HTERT RPE-1 (cell line): ENCODE measurements around the gene MEF2D.

Experiments used
- in situ Hi-C: fragments of 300-500 bp; cut with MboI; formaldehyde crosslinking; loops from 4 replicates; pipeline ENCODE4 v1.14.3; 2020; ENCODE audit warnings: low sequenced_read_pairs

The MEF2D gene

DNA sequence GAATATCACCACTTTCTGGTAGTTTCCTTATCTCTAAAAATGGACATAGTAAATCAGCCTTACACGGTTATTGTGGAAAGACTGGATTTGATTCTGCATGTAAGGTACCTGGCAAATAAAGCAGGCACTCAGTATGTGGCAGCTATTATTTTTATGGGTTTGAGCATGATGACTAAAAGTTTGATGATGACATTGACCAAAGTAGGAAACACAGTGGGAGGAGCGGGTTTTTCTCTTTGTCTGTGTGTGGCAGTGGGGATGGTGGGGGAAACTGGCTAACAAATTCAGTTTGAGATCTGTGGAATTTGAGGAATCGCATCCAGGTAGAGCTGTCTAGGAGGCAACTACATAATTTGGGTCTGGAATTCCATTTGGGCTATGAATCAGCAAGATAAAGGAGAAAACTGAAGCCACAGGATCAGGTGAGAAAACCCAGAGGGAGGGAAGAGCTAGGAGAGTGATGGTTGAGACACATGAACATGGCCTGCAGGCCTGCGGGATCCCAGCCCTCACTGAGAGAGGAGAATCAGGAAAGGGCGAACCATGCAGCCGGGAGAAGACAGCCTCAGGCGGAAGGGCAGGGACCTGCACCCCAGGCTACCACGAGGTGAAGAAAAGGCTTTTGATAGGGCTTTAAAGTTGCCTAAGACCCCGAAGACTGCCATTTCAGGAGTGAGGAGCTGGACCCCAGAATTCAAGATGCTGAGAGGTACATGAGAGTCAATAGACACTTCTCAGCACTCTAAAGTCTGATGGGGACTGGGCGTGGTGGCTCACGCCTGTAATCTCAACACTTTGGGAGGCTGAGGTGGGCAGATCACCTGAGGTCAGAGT is 52.2 kb downstream of the MEF2D start:
- in situ Hi-C loops: no loop called here

DNA sequence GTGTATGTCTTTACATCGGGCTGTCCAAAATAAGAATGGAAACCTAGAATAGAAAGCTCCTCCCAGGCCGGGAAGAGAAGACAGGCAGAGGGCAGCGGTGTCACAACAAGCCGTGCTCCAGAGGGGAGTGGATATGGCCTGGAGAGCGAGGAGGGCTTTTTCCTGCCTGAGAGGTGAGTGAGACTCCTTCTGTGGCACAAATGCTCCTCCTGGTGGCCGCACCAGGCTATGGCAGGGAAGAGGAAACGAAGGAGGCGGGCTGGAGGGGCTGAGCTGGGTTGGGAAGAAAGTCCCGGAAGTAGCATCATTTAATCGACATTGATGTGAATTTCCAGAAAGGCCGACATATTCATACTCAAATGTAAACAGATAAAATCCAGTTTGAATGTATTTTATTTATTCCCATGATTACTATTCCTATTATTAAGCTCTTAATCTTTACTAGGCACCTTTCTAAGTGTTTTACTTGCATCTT is 54.7 kb downstream of the MEF2D start:
- in situ Hi-C loops: no loop called here

DNA sequence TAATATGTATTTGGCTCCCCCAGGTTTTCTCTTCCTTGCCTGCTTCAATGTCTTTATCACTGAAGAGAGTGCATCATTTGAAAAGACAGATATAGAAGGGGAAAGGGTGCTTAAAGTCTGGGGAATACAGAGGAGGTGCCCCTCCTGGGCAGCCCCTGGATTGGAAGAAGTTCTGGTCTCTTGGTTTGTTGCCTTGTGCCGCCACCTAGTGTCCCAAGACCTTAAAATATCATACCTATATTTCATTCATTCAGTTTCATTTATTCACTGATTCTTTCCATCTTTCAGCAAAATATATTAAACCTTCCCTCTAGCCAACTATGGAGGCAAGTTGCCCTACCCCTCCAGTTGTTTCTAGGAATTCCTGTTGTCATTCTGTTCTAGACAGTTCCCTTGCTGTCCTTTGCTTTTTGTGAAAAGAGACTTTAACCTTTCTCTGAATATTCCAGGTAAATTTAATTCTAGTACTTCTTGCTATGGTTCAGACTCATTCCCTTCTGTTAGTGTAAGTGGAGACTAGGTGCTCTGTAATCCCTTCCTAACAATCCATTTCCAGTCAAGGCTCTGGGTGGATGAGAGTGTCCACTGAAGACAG is 56.1 kb downstream of the MEF2D start:
- in situ Hi-C loops: no loop called here

DNA sequence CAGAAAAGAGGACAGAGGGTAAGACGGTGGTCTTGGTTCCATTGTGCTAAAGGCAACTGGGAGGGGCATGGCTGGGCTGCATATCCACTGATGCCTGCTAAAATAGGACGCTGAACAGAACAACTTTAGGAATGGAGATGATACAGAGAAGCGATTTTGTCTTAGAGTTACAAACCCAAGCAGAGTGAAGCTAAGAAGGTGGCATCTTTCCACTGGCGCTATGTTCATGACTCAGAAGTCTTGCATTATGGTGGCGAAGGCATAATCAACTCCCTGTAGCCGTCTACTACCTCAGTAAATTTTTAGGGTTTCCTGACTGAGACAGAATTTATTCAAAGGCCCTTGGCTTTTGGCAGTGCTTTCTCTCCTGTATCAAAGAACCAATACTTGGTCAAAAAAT is 57.3 kb downstream of the MEF2D start:
- in situ Hi-C loops: no loop called here

DNA sequence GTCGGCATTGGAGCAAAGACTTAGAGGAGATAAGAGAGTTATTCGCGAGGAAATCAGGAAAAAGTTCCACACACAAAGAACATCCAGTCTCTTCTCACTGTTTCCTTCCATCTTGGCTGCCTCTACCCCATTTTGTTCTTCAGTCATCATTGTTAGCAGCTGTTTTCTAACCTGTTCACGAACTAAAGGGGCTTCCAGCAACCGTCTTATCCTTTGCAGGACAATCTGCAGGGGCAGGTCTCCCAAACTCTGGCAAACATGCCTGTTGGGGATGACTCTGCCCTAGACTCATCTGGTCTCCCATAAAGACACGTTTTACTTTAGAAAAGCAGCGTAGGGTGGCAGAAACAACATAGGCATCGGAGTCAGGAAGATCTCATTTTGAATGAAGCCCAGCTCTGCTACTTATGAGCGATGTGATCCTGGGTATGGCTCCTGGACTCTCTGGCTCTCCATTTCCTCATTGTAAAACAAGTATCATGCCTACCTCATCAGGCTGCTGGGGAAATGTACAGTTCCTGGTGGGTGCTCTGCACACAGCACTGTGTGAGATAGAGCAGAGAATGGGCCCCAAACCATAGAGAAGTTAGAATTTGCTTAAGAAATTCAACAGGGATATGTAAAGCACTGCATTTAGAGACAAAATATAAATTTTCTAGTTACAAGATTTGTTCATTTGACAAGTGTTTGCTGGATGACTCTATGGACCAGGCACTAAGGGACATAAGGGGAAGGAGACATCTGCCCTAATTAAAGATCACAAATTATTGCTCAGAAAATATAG is 59.7 kb downstream of the MEF2D start:
- in situ Hi-C loops: no loop called here

DNA sequence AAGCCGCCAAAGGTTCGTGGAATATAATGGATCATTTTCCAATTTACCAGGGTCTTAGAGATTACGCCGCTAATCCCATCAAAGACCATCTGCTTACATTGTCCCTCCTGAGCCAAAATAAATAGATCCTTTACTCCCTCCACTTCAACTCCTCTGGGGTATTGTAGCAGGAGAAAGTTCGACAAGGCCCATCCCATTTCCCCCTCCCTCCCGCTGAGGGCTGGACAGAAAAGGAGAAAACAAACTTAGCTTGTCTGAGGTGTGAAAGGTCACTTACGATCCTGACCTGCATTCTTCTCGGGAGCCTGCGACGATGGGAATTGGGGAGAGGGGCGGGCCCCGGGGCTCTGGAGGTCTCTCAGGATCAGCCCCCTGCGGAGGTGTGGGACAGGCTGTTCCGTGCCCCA is 60.8 kb downstream of the MEF2D start:
- in situ Hi-C loops: no loop called here

DNA sequence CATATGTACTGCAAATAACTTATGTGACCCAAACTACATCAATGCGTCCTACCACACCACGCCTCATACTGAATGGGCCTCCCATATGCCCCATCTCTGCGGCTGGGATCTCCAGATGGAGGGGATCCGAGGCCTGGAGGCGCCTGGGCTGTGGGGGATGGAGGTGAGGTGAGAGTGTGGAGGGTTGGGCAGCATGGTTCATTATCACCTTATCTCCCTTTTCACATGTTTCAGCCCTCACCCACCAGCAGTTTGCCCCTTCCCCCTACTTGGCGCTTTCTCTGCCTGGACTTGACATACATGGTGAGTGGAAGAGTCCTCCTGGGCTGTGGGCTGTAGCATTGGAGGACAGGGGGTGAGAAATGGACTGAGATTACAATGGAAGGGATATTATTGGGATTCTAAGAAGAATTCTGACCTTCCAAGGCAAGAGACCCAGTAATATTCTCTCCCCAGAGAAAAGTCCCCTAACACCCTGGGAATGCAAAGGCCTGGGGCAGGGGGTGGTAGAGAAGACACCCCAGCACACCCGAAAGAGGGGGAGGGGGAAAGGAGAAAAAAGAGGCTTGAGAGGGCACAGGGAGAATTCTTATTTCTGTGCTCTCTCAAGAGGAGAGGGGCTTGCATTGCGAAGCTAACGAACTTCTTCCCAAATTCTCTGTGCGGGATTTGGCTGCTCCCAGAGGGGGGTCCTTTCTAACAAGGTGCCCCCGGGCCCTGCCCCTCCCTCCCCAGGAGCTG is 61.4 kb downstream of the MEF2D start:
- in situ Hi-C loops: no loop called here

DNA sequence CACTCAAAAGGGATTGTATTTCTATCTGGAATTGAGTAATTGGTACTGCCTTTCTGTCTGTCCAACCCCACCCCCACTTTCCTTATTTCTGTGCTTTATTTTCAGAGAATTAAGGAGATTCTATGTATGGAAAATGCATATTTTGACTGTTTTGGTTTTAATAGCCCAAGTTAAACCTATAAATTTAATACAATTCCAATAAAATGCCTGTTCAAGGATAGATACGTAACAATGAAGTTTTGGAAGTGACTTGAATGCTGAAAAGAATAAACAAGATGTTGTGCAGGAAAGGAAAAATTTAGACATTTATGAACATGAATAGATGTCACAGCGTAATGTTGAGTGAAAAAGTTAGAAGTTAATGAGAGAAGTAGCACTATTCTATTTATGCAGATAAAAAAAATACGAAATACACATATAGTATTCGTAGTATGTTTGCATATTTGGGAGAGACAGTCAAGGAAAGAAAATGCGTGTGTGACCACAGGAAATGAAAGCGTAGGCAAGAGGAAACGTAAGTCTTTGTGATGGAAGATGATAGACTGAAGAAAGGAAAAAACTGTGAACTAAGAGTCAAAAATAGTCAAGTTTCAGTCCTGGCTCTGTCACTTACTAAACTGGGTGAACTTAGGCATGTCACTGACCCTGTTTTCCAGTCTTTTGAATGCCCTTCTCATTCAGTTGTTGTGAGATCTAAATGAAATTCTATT is 62.1 kb downstream of the MEF2D start:
- in situ Hi-C loops: no loop called here

DNA sequence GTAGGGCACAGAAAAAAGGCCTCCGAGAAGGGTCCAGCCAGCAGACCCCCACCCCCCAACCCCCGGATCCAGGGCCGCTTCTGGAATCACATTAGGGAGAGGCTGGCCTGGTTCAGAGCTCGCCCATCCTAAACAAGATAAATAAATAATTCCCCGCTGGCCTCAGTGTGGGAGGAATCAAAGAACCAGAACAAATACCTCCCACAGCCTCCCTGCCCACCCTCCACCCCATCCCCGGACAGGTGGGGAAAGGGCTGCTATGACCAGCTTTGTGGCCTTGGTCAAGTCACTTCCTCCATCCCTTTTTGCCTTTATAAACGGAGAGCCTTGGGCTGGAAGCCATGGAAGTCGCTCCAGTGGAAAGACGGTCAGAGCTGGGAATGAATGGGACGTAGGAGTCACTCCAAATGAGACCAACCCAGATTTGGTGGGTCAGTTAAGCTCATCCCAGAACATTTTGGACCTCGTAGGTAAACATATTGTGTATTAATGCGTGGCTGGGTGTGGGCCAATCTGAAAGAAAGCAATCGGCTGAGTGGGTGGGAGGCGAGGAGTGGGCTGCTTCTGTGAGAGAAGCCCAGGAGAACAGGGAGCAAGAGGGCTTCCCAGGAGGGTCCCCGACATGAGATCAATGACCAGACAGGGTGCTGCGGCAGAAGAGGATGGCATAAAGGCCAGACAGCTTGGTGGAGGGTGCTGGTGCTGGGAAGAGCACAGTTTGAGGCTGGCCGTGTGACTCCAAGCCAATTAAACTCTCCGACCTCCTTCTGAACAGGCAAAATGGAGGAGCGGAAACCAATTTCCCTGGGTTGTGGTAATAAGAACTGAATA is 63.3 kb downstream of the MEF2D start:
- in situ Hi-C loops: no loop called here

DNA sequence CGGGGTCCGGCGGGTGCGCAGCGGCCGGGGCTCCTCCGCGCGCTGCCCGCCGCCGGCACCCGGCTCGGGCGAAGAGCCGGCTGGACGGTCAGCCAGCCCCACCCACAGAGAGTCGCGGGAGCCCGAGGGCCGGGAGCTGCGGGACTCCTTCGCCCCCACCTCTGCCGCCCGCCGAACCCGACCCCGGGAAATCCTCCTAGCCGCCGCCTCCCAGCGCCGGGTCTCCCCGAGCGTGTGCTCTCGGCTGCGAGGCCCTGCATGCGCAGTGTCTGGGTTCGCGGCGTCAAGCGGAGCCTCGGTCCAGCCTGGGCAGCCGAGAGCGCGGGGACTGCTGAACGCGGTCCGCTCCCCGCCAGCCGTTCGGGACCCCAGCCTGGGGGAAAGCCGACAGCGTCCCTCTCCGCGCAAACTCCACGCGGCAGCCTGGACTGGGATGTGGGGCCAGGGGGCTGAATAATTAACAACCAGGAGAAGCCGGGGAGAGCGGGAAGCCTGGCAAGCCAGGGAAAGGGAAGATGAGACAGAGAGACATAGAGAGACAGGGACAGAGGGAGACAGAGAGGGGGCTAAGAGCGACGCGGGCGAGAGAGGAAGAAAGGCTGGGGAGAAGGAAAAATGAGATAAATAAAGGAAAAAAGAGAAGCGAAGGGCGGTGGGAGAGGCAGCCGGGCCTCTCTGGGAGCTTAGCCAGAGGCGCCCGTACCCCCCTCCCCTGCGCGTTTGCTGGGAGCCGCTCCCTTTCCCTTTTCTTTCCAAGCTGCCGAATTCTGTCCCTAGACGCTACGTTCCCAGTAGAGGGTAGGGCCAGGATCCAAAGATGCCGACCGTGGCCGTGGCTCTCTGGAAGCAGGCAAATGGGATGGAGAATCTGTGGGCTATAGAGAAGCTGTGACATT is 64.2 kb downstream of the MEF2D start:
- in situ Hi-C loops: no loop called here

DNA sequence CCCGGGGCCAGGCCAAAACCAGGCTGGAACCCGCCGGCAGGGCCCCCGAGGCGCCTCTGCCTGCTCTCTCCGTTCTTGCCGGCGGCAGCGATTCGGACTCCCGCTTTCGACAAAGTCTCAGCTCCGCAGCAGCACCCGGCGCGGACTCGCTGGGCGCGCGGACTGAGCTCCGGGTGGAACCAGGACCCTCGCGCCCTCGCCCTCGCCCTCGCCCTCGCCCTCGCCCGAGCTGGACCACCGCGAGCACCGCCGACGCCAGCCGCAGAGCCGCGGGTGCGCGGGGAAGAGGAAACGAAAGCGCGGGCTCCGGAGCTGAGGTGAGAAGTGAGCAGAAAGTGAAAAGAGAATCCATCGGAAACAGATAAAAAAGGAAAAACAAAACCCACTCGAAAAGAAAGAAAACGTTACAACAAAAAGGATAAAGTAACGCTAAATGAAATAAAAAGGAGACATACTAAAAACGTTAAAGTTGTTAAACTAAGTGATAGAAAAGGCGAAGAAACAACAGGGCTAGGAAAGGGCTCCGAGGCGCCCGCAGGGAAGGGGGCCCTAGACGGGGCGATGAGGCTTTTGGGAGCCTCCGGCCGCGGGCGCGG is 64.9 kb downstream of the MEF2D start:
- in situ Hi-C loops: no loop called here

DNA sequence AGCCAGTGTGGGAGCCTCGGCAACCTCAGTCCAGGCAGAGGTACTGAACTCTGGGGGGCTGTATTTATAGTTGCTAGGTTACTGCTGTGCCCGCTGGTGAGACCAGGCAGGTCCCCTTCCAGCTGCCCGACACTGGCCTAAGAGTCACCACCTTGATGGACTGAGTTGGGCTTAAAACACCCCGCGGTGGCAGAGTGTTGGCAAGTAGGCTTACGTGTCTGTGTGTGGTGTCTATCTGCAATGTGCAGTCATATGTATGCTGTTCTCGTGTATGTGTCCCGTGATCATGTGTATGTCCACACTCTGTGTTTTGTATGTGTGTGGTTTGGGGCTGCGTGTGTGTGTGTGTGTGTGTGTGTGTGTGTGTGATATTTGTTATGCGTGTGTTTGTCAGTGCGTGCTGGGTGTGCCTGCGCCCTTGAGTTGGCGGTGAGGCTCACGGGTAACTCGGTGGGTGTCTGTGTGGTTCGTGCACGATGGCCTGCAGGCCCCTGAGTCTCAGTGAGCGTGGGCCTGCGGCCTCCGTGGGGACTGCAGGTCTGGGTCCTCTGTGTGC is 65.5 kb downstream of the MEF2D start:
- in situ Hi-C loops: no loop called here

DNA sequence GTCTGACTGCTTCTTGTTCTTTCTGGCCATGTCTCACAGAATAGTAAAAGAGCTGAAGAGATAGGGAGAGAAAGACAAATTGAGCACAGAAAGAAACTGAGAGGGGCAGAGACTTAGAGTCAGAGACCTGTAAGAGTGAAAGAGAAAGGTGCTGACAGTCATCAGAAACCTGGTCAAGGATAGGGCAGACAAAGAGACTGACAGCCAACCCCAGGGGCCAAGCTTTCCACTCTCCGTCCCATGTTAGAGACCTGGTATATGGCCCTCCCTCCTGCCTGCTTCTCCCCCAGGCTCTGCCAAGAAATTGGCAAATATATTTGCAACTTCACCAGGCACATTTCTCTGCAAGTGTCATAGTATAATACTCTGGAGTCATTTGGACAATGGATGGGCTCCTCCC is 67.0 kb downstream of the MEF2D start:
- in situ Hi-C loops: no loop called here

DNA sequence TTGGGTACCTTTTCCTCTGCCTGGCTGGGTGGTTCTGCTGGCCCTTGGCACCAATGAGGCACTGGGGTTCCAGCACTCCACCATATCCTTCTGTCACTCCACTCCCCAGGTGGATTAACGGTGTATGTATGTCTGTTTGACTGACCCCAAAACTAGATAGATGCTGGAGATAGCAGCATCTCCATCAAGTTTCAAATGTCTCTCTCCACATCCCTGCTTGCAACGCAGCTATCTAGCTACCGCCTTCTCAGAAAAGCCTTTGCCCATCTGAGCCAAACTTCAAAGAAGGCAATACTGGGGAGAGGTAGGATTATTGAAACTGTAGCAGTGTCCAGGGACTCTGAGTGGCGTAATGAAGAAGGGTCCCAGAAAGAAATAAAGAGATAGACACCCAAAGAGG is 67.5 kb downstream of the MEF2D start:
- in situ Hi-C loops: no loop called here

DNA sequence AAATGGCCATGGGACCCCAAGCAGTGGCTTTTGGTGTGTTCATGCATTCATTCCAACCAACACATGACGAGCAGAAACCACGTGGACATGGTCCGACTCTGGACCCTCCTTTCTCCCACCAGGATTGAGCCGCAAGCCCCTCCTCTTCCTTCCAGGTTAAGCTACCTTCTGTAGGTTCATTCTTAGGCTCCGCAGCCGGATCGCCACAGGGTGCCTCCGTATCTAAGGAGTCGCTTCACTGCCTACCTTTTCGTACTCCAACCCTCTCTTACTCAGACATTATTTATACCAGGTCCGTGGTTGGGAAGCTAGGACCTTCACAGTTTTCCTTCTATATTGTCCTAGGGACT is 67.9 kb downstream of the MEF2D start:
- in situ Hi-C loops: no loop called here

DNA sequence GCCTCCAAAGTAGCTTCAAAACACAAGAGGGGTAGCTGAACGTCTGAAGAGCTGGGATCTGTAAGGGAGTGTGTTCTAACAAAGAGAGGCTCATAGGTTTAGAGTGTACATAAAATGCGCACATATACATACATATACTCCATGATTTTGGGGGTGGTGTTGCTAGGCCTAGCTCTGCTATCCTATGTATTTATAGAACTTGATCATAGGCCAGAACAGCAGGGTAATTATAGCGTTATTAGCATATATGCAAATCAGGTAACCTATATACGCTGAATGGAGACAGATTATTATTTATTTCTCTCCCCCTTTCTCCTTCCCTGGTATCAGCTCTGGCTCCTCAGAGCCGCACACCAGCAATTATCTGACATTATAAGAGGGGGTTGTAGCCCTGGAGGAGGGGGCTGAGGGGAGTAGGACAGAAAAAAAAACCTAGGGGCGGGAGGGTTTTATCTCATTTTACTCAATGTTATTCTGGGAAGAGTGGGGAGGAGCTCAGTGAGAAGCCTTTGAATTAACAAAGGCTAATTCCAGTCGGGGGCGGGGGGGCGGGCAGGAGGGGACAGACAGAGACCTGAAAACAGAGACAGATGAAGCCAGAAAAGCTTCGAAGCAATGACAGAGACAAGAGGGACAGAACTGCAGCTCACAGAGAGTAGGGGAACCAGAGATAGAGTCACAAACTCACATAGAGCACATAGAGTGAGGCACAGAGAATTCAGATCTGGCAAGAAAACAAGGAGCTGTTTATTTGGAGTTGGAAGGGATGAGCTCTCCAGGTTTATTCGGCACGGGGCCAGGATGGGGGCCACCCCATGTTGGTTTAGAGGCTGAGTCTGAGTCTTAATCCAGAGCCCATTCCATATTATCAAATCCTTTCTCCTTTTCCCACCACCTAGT is 68.6 kb downstream of the MEF2D start:
- in situ Hi-C loops: no loop called here

DNA sequence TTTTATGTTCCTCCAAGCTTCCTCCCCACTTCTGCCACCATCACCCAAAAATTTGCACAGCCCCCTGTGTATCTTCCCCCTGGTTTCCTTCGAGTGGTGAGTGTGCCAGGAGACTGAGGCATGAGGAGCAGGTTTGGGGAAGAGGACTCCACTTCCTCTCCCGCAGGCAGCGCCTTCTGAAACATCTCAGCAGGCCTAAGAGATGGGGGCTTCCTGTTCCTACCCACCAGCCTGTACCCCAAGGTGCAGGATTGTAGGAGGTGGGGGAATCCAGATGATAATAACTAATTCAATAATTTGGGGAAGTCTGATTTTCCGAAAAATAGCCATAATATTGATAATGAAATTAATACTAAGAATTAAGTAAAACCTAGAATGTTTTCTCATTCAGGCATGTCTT is 69.2 kb downstream of the MEF2D start:
- in situ Hi-C loops: no loop called here
